ENCODE data around the gene ACOXL. TPM values are rescaled to one million over a fixed set of nuclear protein-coding genes. Genes with fewer than 3 reads are reported as not detected.

Gene ACOXL
- total RNA-seq, 1 donor from 2014 or later = 1.0 TPM

- Mint-ChIP-seq H3K36me3 (ENCODE audit: low read depth) (peaks cover 2% of the 10 kb centered on the region), H3K27me3 (peaks cover 64% of the 10 kb centered on the region), H3K27ac (no peak overlapping the region), H3K4me3 (no peak overlapping the region), H3K9me3 (peaks cover 9% of the 10 kb centered on the region), H3K4me1 (peaks cover 1% of the 10 kb centered on the region)
- no peak for DNase-seq
- intact Hi-C loops (cut with micrococcal nuclease) = no loop called here
Observed at GRCh38 chr2:110886826-110887573, 154.6 kb downstream of the ACOXL start.

- Mint-ChIP-seq H3K9me3 (peaks cover 9% of the 10 kb centered on the region), H3K27ac (no peak overlapping the region), H3K27me3 (peaks cover 63% of the 10 kb centered on the region), H3K36me3 (ENCODE audit: low read depth) (peaks cover 2% of the 10 kb centered on the region), H3K4me3 (no peak overlapping the region), H3K4me1 (no peaks in the 10 kb centered on the region)
- intact Hi-C loops (cut with micrococcal nuclease) = no loop called here
- DNase-seq = no peak
Observed at GRCh38 chr2:110888411-110888810, 156.0 kb downstream of the ACOXL start.

DNA sequence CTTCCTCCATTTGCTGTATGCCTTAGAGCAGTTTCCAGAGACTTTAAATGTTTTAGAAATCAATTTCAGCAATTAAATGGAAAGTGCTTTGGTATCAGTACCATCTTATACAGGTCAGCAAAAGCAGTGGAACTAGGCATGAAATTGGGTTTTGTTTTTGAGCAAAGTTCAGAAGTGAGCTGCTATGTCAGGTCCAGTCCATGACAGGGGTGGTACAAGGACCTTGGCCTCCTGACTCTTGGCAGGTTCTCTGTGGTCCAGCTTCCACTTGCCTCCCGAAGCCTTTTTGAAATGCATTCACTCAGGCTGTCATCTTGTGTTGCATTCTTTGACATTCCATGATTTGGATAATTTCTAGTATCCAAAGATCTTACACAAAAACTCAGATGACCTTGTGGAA lies 159.3 kb downstream of the ACOXL start:
- Mint-ChIP-seq H3K9me3 (peaks cover 9% of the 10 kb centered on the region), H3K36me3 (ENCODE audit: low read depth) (peaks cover 2% of the 10 kb centered on the region), H3K27me3 (peaks cover 73% of the 10 kb centered on the region), H3K27ac (no peak overlapping the region), H3K4me1 (no peaks in the 10 kb centered on the region), H3K4me3 (no peak overlapping the region)
- intact Hi-C loops (cut with micrococcal nuclease) = no loop called here
- no peak for DNase-seq

DNA sequence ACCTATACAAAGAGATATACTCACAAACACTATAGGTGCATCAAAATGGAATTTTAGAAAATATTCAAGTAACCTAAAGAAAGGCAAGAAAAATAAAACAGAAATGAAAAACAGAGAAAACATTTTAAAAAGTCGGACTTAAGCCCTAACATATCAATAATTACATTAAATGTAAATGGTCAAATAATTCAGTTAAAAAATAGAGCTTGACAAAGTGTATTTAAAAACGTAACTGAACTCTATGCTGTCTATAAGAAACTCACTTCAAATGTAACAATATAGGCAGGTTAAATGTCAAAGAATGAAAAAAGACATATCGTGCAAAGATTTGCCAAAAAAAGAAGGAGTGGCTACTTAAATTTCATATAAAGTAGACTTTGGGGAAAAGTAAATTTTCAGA lies 163.9 kb downstream of the ACOXL start:
- DNase-seq = no peak
- Mint-ChIP-seq H3K4me3 (no peak overlapping the region), H3K36me3 (ENCODE audit: low read depth) (no peaks in the 10 kb centered on the region), H3K4me1 (no peaks in the 10 kb centered on the region), H3K9me3 (peaks cover 5% of the 10 kb centered on the region), H3K27ac (no peak overlapping the region), H3K27me3 (peaks cover 59% of the 10 kb centered on the region)
- intact Hi-C loops (cut with micrococcal nuclease) = no loop called here

- Mint-ChIP-seq H3K4me3 (no peak overlapping the region), H3K4me1 (no peaks in the 10 kb centered on the region), H3K27me3 (peaks cover 53% of the 10 kb centered on the region), H3K36me3 (ENCODE audit: low read depth) (no peaks in the 10 kb centered on the region), H3K27ac (no peak overlapping the region), H3K9me3 (no peaks in the 10 kb centered on the region)
- DNase-seq = no peak
- intact Hi-C loops (cut with micrococcal nuclease) = no loop called here
Observed at GRCh38 chr2:110897966-110898365, 165.6 kb downstream of the ACOXL start.

- Mint-ChIP-seq H3K4me1 (peaks cover 2% of the 10 kb centered on the region), H3K27me3 (peaks cover 41% of the 10 kb centered on the region), H3K36me3 (ENCODE audit: low read depth) (no peaks in the 10 kb centered on the region), H3K9me3 (no peaks in the 10 kb centered on the region), H3K27ac (no peak overlapping the region), H3K4me3 (no peak overlapping the region)
- DNase-seq = no peak
- intact Hi-C loops (cut with micrococcal nuclease) = no loop called here
Observed at GRCh38 chr2:110900191-110900590, 167.8 kb downstream of the ACOXL start.

- intact Hi-C loops (cut with micrococcal nuclease) = no loop called here
- H3K4me3 Mint-ChIP-seq = no peak overlapping the region
Observed at GRCh38 chr2:110903548-110903947, 171.2 kb downstream of the ACOXL start.

DNA sequence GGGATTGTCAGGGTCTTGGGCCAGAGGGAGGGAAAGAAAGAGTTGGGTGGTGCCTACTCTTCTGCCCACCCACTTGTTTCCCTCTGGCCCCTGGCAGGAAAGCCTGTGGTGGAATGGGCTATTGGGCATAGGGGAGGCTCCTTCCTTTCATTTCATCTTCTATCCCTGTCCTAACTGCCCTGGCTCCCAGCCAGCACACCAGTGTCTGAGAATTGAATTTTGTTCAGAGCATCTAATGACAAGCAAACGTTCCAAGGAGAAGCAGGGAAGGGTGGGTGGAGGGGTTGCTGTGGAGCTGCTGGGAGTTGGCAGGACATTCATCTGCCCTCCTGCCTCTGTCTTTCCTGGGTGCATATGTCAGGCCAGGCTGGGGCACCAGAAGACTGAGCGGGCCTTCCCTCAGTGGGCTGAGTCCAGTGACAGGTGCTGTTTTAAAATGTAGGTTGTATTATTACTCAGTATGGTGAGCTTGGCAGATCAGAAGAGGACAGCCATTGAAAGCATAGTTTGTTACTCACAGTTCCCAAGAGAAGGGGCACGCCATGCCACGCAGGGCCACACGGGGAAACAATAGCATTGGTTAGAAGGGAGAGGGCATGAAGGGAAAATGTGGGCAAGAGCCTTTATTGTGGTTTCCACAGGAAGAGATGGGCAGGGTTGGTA lies 171.9 kb downstream of the ACOXL start:
- Mint-ChIP-seq H3K36me3 (ENCODE audit: low read depth) (no peaks in the 10 kb centered on the region), H3K4me3 (no peak overlapping the region), H3K27me3 (peaks cover 21% of the 10 kb centered on the region), H3K4me1 (peaks cover 2% of the 10 kb centered on the region), H3K27ac (no peak overlapping the region), H3K9me3 (no peaks in the 10 kb centered on the region)
- intact Hi-C loops (cut with micrococcal nuclease) = no loop called here
- no peak for DNase-seq

More at GRCh38 chr2:110903548-110903947, 171.2 kb downstream of the ACOXL start:
- no peak overlapping the region for H3K27ac Mint-ChIP-seq
- peaks cover 21% of the 10 kb centered on the region for H3K27me3 Mint-ChIP-seq
- no peak for DNase-seq
- no peaks in the 10 kb centered on the region for H3K9me3 Mint-ChIP-seq
- peaks cover 2% of the 10 kb centered on the region for H3K4me1 Mint-ChIP-seq
- H3K36me3 Mint-ChIP-seq (ENCODE audit: low read depth) = no peaks in the 10 kb centered on the region

DNA sequence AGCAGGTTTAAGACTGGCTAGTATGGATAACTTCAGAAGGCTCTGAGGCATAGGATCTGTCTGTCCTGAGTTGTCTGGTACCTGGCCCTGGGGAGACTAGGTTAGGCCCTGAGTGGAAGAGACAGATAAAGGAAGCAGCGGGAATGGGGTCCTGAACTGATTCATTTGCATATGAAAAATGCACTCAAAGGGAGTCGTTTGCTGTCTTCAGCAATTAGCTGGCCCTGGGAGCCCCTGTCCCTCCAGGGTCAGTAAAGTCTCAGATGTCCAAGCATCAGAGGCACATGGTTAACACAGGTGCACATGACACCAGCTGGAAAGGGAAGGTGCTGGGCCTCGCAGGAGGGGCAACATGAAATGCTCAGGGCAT lies 172.4 kb downstream of the ACOXL start:
- Mint-ChIP-seq H3K27ac (no peak overlapping the region), H3K9me3 (no peaks in the 10 kb centered on the region), H3K27me3 (peaks cover 23% of the 10 kb centered on the region), H3K4me1 (peaks cover 2% of the 10 kb centered on the region), H3K36me3 (ENCODE audit: low read depth) (no peaks in the 10 kb centered on the region), H3K4me3 (no peak overlapping the region)
- intact Hi-C loops (cut with micrococcal nuclease) = no loop called here
- no peak for DNase-seq

- no peak overlapping the region for H3K4me3 Mint-ChIP-seq
- no peak overlapping the region for H3K27ac Mint-ChIP-seq
- DNase-seq = no peak
- no peaks in the 10 kb centered on the region for H3K9me3 Mint-ChIP-seq
- no peaks in the 10 kb centered on the region for H3K36me3 Mint-ChIP-seq (ENCODE audit: low read depth)
- intact Hi-C loops (cut with micrococcal nuclease) = no loop called here
- H3K27me3 Mint-ChIP-seq = peaks cover 23% of the 10 kb centered on the region
- H3K4me1 Mint-ChIP-seq = peaks cover 2% of the 10 kb centered on the region
Observed at GRCh38 chr2:110905217-110905616, 172.8 kb downstream of the ACOXL start.

GRCh38 chr2:110906613-110907298 lies 174.4 kb downstream of the ACOXL start:
- Mint-ChIP-seq H3K27ac (no peak overlapping the region), H3K4me1 (peaks cover 2% of the 10 kb centered on the region), H3K4me3 (no peak overlapping the region), H3K36me3 (ENCODE audit: low read depth) (no peaks in the 10 kb centered on the region), H3K9me3 (peaks cover 7% of the 10 kb centered on the region), H3K27me3 (peaks cover 19% of the 10 kb centered on the region)
- DNase-seq = no peak
- intact Hi-C loops (cut with micrococcal nuclease) = no loop called here

GRCh38 chr2:110909501-110909900 lies 177.1 kb downstream of the ACOXL start:
- H3K4me3 Mint-ChIP-seq = no peak overlapping the region
- H3K9me3 Mint-ChIP-seq = peaks cover 14% of the 10 kb centered on the region
- intact Hi-C loops (cut with micrococcal nuclease) = no loop called here
- H3K27me3 Mint-ChIP-seq = peaks cover 23% of the 10 kb centered on the region
- no peaks in the 10 kb centered on the region for H3K36me3 Mint-ChIP-seq (ENCODE audit: low read depth)
- H3K4me1 Mint-ChIP-seq = peaks cover under 1% of the 10 kb centered on the region
- no peak overlapping the region for H3K27ac Mint-ChIP-seq
- DNase-seq = no peak

- no peaks in the 10 kb centered on the region for H3K4me1 Mint-ChIP-seq
- H3K36me3 Mint-ChIP-seq (ENCODE audit: low read depth) = no peaks in the 10 kb centered on the region
- no peak for DNase-seq
- no peak overlapping the region for H3K27ac Mint-ChIP-seq
- peaks cover 25% of the 10 kb centered on the region for H3K27me3 Mint-ChIP-seq
- no peak overlapping the region for H3K4me3 Mint-ChIP-seq
- intact Hi-C loops (cut with micrococcal nuclease) = no loop called here
- peaks cover 14% of the 10 kb centered on the region for H3K9me3 Mint-ChIP-seq
Observed at GRCh38 chr2:110910423-110910822, 178.1 kb downstream of the ACOXL start.

DNA sequence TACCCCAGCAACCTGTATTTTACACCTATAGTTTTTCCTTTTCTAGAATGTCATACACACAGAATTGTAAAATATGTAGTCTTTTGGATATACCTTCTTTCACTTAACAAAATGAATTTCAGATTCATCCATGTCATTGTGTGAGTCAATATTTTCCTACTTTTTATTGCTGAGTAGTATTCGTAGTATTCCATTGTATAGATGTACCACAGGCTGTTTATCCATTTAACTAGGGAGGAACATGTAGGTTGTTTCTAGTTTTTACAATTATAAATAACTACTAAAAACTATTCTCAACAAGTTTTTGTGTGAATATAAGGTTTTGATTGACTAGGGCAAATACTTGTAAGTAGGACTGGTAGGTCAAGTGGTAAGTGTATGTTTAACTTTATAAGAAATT lies 187.4 kb downstream of the ACOXL start:
- DNase-seq = no peak
- H3K27ac Mint-ChIP-seq = no peak overlapping the region
- H3K4me3 Mint-ChIP-seq = no peak overlapping the region
- intact Hi-C loops (cut with micrococcal nuclease) = no loop called here
- peaks cover 19% of the 10 kb centered on the region for H3K9me3 Mint-ChIP-seq
- H3K27me3 Mint-ChIP-seq = peaks cover 58% of the 10 kb centered on the region
- H3K4me1 Mint-ChIP-seq = no peaks in the 10 kb centered on the region
- no peaks in the 10 kb centered on the region for H3K36me3 Mint-ChIP-seq (ENCODE audit: low read depth)
